NCI-H1694 treated with DMSO at 0.1 percent for 48 hours (cell line): Measurements from ENCODE around the gene PPP2R3B.
"Not testable (repeated sequence)": the region's sequence is repeated elsewhere in the genome, so short reads cannot be mapped to it uniquely, and the experiment has no call there.

Experiments used
- DNase-seq: peaks from one replicate; lab custom pipeline; 2025; lab: John Stamatoyannopoulos, UW

PPP2R3B gene

GRCh38 chrX:402857-403256, 16.1 kb upstream of the PPP2R3B start:
- no peak for DNase-seq

DNA sequence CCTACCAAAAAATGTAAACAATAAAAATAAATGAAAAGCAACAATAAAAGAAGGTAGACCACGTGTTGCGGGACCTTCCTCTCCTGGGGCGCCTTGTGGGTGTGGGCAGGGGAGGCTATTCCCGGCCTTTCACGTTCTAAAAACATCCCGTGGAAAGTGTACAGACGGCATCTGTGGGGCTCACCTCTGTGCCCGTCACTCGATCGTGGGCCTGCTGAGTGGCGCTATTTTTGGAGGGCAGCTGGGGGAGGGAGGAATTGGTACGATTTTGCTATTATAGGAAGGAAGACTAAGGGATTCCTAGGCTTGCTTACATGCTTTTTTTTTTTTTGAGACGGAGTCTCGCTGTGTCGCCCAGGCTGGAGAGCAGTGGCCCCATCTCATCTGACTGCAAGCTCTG, 13.6 kb upstream of the PPP2R3B start:
- no peak for DNase-seq

GRCh38 chrX:397575-397974, 10.9 kb upstream of the PPP2R3B start:
- DNase-seq: no peak

DNA sequence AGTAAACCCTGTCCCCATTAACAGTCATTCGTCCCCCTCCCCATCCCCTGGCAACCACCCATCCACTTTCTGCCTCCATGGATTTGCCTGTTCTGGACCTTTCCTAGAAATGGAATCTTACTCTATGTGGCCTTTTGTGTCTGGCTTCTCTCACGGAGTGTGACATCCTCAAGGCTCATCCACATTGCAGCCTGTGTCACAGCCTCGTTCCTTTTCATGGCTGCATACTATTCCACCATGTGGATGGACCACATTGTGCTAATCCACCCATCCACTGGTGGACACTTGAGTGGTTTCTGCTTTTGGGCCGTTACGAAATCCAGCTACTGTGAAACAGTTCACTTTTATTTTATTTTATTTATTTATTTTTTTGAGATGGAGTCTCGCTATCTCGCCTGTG, 8.1 kb upstream of the PPP2R3B start:
- no peak for DNase-seq

GRCh38 chrX:392575-392846, 5.8 kb upstream of the PPP2R3B start:
- DNase-seq: no peak

- no peak for DNase-seq
These were observed 5.2 kb upstream of the PPP2R3B start for GRCh38 chrX:391717-392574.

- no peak for DNase-seq
These were observed 3.8 kb upstream of the PPP2R3B start for GRCh38 chrX:390459-390858.

DNA sequence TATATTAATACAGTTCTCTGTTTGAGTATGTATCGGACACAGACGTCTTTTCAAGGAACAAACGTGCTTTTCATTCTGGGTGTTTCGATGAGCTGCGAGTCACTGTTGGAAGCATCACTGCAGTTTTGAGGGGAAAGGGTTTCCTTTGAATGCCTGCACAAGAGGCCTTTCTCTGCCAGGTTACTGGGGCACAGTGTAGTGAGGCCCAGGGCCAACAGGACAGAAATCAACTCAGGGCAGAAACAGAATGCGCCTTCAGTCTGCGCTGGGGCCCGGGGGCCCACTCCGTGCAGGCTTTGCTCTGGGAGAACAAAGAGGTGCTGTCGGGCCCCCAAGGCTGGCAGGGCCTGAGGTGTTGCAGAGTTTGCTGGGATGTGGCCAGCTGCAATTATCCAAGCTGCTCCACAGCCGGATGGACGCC, 2.3 kb upstream of the PPP2R3B start:
- DNase-seq: no peak

GRCh38 chrX:387729-388128, 1.0 kb upstream of the PPP2R3B start:
- no peak for DNase-seq

GRCh38 chrX:386239-386767, 404 bp downstream of the PPP2R3B start:
- DNase-seq: no peak

DNA sequence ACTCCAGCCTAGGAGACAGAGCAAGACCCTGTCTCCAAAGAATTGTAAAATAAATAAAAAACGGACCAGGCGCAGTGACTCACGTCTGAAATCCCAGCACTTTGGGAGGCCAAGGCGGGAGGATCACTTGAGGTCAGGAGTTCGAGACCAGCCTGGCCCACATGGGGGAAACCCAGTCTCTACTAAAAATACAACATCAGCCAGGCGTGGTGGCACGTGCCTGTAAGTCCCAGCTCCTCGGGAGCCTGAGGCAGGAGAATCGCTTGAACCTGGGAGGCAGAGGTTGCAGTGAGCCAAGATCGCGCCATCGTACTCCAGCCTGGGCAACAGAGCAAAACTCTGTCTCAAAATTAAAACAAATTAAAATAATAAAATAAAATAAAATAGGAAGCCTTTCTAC, 971 bp downstream of the PPP2R3B start:
- DNase-seq: not testable (repeated sequence)

- DNase-seq: no peak
These were observed 1.8 kb downstream of the PPP2R3B start for GRCh38 chrX:384861-385260.

DNA sequence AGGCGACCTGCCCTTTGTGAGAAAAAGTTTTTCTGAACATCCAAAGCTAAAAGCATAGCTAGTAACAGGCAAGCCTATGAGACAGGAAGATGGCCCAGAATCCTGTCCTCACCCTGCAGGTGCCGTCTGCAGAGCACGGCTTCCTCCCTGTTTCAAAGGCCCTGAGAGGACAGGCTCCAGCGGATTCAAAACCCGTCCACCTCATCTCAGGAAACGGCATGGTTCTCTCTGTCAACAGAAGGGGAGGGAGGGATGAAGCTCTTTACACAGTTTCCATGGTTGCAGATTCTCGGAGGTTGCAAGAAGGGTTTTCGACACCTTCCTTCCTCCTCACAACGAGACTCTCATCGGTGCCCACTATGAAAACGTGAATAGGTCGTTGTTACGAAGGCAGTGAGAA, 8.3 kb downstream of the PPP2R3B start:
- DNase-seq: no peak

DNA sequence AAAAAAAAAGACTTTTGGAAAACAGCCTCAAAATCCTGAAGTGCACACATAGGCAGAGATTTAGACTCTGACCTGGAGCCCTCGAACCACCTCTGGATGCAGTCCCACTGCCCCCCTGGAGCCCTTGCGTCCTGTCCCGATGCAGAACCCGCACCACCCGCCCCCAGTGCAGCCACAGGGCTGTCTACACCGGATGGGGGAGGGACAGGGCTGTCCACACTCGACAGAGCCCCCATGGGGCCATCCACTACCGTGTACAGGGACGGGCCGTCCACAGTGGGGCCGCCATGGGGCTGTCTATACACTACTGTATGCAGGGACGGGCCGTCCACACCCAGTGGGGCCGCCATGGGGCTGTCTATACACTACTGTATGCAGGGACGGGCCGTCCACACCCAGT, 10.5 kb downstream of the PPP2R3B start:
- not testable (repeated sequence) for DNase-seq

DNA sequence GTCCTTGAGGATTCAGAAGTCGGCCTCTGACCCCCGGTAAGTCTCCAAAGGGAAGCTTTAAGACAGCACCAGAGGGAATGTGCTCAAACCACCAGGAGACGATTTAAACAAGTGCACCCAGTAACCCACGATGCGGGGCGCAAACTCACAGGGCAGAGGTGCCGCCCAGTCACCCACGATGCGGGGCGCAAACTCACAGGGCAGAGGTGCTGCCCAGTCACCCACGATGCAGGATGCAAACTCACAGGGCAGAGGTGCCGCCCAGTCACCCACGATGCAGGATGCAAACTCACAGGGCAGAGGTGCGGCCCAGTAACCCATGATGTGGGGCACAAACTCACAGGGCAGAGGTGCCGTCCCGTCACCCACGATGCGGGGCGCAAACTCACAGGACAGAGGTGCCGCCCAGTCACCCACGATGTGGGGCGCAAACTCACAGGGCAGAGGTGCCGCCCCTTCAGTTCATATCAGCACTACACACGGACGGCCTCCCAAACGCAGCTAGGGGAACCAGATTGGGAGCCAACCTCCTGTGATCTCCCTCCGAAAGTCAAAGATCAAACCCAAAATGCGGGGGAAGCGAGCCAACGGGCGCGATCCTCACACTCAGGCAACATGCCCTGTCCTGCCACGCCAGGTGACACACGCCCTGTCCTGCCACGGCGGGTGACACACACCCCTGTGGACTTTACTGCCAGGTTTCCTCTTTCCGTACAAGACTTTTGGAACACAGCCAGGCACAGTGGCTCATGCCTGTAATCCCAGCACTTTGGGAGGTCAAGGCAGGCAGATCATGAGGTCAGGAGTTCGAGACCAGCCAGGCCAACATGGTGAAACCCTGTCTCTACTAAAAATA, 11.3 kb downstream of the PPP2R3B start:
- no peak for DNase-seq

DNA sequence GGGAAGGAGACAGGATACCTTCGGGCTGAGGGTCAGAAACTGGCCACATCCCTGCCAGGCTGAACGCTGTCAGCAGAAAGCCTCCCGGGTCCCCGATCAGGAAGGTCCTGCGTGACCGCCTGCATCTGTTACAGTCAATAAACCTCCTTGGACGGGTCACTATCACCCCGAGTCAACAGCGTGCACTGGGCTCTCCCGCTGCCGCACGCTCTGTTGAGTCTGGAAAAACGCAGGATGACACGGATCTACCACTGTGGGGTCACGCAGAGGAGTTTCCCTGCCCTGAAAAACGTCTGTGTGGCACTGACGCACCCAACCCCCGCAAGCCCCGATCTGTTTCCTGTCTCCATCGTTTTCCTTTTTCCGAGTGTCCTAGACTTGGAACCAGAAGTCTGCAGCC, 12.1 kb downstream of the PPP2R3B start:
- no peak for DNase-seq

DNA sequence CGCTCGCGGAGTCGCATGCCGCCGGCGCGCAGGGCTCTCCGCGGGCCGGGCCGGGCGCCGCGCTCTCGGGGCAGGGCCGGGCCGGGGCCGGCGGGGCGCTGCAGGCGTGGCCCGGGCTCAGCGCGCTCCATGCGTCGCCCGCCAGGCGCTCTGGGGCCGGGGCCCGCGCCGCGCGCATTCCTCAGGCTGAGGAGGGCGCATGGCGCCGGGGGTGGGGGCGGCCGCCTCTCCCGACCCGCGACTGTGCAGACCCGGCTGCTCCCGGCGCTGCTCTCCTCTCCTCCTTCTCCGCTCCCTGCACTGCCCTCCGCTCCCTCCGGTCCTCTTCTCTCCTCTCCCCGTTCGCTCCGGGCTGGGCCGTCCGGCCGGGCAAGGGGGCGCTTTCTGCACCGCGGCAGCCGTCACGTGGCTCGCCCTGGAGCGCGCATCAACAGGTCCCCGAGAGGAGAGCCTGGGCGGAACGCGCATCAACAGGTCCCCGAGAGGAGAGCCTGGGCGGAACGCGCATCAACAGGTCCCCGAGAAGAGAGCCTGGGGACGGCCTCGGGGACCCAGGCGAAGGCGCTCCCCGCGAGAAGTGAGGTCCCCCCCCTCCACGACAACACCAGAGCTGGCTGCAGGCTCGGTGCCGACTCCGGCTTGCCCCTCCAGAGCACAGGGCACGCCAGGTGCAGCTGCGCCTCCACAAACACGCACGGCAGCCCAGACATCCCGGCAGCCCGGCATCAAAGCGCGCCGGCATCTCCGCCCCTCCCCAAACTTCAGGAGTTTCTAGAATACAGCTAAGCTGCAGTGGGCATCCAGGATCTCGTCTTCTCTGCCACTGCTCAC, 12.9 kb downstream of the PPP2R3B start:
- no peak for DNase-seq

DNA sequence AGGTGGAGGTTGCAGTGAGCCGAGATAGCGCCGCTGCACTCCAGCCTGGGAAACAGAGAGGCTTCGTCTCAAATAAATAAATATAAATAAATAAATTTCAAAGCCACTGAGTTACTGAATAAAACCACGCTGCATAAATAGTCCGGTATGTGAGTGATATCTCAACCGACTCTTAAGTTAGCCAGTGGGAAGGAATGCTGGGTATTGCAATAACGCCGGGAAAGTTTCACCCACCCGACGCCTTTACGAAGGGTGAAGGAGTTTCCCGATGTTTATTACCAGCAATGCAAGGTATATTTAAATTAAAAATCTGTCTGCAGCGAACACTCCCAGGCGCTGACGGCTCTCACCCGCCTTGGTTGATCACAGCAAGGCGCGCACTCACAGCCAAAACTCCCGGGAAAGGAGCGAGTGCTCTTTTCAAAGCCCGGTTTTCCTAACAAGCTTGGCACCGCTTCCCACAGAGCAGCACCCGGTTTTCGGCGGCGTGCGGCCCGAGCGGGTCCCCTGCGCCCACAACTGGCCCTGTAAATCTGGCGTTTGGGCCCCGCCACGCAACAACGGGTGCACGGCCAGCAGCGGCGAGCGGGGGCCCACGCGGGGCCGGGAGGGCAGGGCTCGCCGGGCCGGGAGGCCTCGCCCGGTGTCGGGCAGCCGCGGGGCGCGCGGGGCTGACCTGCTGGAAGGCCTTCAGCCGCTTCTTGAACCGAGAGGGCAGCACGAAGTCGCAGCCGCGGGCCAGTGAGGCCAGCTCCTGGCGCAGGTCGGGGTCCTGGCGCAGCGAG, 13.7 kb downstream of the PPP2R3B start:
- DNase-seq: no peak

DNA sequence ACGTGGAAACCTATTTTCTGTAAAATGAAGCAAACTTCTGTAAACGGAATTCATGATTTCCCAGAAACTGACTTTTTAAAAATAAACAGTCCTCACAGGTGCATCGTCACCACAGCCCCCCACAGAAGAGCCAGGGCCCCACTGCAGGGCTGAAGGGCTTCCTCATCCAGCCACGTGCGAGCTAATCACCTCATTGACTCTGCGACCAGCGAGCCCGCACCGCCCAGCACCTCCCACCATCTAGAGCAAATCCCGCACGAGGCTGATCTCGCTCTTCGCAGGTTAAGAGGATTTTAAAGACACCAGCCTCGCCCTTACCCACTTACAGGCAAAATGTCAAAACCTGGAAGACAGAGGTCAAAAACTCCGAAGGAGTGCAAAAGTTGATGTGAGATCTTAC, 14.8 kb downstream of the PPP2R3B start:
- DNase-seq: no peak

DNA sequence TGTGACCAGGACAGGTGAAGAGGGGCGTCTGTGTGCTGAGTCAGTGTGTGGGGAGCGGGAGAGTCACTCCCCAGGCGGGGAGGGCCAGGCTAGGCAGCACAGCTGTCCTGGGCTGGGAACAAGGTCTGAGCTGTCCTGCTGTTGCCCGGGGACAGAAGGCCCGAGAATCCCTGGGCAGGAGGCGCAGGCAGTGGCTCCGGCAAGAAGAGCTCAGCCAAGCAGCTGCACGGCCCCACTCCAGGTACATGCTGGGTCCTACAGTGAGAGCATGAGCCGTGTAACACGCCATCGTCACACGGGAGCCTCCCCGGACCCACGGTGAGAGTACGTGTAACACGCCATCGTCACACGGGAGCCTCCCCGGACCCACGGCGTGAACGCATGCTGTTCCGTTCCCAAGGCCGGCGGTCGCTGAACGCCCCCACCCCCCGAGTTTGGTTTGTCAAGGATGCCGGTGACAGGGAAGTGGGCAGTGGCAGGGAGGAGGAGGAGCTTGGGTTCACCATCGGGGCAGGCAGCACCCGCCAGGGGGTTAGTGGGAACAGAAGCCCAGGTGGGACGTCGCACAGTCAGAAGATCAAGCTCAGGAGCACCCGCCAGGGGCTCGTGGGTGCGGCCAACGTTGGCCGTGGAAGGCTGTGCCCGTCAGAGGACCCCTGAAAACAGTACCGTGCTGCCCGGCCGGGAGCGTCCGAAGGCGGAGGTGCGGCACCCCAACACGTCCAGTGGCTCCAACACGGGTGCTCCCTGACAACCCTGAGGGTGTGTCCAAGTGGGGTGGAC, 15.6 kb downstream of the PPP2R3B start:
- DNase-seq: no peak
